Measurements from ENCODE around the gene MAPK12.
"Not testable (repeated sequence)": the region's sequence is repeated elsewhere in the genome, so short reads cannot be mapped to it uniquely, and the experiment has no call there.

The MAPK12 gene

GRCh38 chr22:50210378-50211139 is 50.9 kb downstream of the MAPK12 start:
- no peak for DNase-seq

- peak; percentile 60 for DNase-seq
Observed at GRCh38 chr22:50209893-50210292, 51.6 kb downstream of the MAPK12 start.

GRCh38 chr22:50208939-50209892 is 52.3 kb downstream of the MAPK12 start:
- no peak for DNase-seq

GRCh38 chr22:50208430-50208938 is 53.0 kb downstream of the MAPK12 start:
- DNase-seq: no peak

- no peak for DNase-seq
Observed at GRCh38 chr22:50207383-50208140, 53.9 kb downstream of the MAPK12 start.

- no peak for DNase-seq
Observed at GRCh38 chr22:50206599-50206998, 54.9 kb downstream of the MAPK12 start.

GRCh38 chr22:50205781-50206569 is 55.5 kb downstream of the MAPK12 start:
- no peak for DNase-seq

GRCh38 chr22:50204998-50205397 is 56.5 kb downstream of the MAPK12 start:
- not testable (repeated sequence) for DNase-seq

GRCh38 chr22:50204571-50204970 is 56.9 kb downstream of the MAPK12 start:
- no peak for DNase-seq

GRCh38 chr22:50203288-50203687 is 58.2 kb downstream of the MAPK12 start:
- DNase-seq: no peak

Measured in NCI-H1436 (cell line).